AG04450 (cell line): Measurements from ENCODE around the gene GRID1. TPM values are rescaled to one million over a fixed set of nuclear protein-coding genes. Genes with fewer than 3 reads are reported as not detected.

Experiments
- CTCF ChIA-PET: fragments of 300-600, 350-600 bp; formaldehyde crosslinking; extraction: SDS; loops from one replicate; lab custom pipeline; 2022; ENCODE audit warnings: antibody characterized with exemption, inconsistent platforms; lab: Charles Lee
- POLR2A ChIA-PET: fragments of 350-600 bp; formaldehyde crosslinking; extraction: SDS; loops from one replicate; lab custom pipeline; 2021; ENCODE audit warnings: antibody characterized with exemption, inconsistent platforms; lab: Yijun Ruan, JAX
- DNase-seq: peaks from one replicate; pipeline ENCODE4 v3.0.0-alpha.2; 2011; ENCODE audit warnings: low read depth, low spot score
- H3K27ac ChIP-seq: one replicate; pipeline ENCODE4 v1.5.1; 2012; ENCODE audit warnings: low read depth, low read length, control low read depth
- H3K27me3 ChIP-seq: one replicate; pipeline ENCODE4 v1.6.0; 2012; ENCODE audit warnings: low read length; ENCODE audit not compliant: control insufficient read depth, insufficient read depth
- H3K4me3 ChIP-seq: 2 replicates; pipeline ENCODE4 v1.5.1; 2011; ENCODE audit warnings: mild to moderate bottlenecking, low read depth, low read length, control low read depth
- H3K9me3 ChIP-seq: 2 replicates; pipeline ENCODE4 v1.5.1; 2012; ENCODE audit warnings: low read length; ENCODE audit not compliant: control insufficient read depth, insufficient read depth
- polyA plus RNA-seq: library from polyadenylated mRNA; depleted of rRNA; stranded (reverse); fragments of >200 nt; gene quantifications from 2 replicates; pipeline ENCODE4 v1.2.3, GENCODE V29; 2011
- TF ChIP-seq, protein P1 (sequence below): IDR thresholded peaks from 2 replicates; pipeline ENCODE4 v1.5.1; 2011; ENCODE audit warnings: low read depth, low read length, control low read depth, inconsistent platforms

GRID1 gene
- polyA plus RNA-seq, 1 experiment, result not detected

DNA sequence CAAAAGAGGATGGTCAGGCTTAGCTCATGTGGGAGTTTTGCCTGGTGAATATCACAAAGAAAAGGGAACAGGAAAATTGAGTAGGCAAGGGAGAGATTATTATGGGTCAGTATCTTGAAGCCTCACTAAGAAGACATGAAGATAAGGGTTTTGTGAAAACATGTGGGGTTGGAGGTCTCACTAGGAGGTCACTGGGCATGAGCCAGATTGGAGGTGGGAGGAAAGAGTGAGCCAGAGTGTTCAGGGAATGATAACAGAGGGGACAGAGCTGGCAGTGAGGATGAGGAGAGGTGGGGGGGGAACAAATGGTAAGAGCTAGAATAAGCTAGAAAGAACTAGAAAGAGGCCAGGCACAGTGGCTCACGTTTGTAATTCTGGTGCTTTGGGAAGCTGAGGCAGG lies 374.3 kb downstream of the GRID1 start:
- peaks cover 17% of the 10 kb centered on the region; the same call in 1 of the 2 replicates for H3K9me3 ChIP-seq
- ChIA-PET POLR2A (no interaction called here), CTCF (no interaction called here)
- TF ChIP-seq, protein P1, sequence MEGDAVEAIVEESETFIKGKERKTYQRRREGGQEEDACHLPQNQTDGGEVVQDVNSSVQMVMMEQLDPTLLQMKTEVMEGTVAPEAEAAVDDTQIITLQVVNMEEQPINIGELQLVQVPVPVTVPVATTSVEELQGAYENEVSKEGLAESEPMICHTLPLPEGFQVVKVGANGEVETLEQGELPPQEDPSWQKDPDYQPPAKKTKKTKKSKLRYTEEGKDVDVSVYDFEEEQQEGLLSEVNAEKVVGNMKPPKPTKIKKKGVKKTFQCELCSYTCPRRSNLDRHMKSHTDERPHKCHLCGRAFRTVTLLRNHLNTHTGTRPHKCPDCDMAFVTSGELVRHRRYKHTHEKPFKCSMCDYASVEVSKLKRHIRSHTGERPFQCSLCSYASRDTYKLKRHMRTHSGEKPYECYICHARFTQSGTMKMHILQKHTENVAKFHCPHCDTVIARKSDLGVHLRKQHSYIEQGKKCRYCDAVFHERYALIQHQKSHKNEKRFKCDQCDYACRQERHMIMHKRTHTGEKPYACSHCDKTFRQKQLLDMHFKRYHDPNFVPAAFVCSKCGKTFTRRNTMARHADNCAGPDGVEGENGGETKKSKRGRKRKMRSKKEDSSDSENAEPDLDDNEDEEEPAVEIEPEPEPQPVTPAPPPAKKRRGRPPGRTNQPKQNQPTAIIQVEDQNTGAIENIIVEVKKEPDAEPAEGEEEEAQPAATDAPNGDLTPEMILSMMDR, result no peak
- H3K27me3 ChIP-seq, result no peaks in the 10 kb centered on the region
- H3K4me3 ChIP-seq, result no peak overlapping the region
- DNase-seq, result no peak
- H3K27ac ChIP-seq, result no peak overlapping the region

DNA sequence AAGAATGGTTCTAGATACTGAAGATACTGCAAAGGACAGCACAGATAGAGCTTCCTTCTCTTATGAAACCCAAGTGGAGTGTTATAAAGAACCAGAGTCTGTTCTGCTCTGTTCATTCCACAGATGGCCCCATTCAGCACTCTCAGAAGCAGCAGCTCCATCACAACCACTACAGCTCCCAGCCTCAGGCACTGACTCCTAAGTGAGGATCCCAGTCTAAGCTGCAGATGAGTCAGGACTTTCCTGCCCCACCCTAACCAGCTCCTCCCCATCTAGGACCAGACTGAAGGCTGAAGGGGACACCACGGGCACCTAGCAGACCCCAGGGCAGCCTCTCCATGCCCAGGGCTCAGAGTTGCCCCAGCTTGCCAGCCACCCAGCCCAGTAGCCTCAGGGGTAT lies 379.8 kb downstream of the GRID1 start:
- no peak for DNase-seq
- ChIA-PET POLR2A (no interaction called here), CTCF (no interaction called here)
- TF ChIP-seq, protein P1, result no peak
- Histone ChIP-seq H3K4me3 (no peak overlapping the region), H3K9me3 (peaks cover 47% of the 10 kb centered on the region), H3K27me3 (no peaks in the 10 kb centered on the region), H3K27ac (no peak overlapping the region)

DNA sequence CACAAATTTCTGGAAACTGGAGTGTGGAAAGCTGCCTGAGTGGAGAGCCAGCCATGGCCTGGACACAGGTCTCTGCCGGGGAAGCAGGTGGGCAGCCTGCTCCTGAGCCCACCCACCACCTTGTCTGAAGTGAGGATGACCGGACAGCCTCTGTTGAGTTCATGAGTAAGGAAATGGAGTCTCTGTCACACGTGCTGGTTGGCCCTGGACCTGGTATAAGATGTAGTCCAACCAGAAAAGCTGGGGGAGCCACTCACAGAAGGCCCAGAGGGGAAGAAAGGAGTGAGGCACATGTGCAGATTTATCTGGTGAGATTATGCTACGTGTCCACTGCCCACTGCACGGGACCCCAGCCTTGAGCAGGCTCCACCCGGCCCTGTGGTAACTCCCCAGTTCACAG lies 383.5 kb downstream of the GRID1 start:
- no peak for DNase-seq
- ChIA-PET CTCF (no interaction called here), POLR2A (no interaction called here)
- Histone ChIP-seq H3K4me3 (no peak overlapping the region), H3K9me3 (peaks cover 50% of the 10 kb centered on the region), H3K27me3 (no peaks in the 10 kb centered on the region), H3K27ac (no peak overlapping the region)
- TF ChIP-seq, protein P1, result no peak

DNA sequence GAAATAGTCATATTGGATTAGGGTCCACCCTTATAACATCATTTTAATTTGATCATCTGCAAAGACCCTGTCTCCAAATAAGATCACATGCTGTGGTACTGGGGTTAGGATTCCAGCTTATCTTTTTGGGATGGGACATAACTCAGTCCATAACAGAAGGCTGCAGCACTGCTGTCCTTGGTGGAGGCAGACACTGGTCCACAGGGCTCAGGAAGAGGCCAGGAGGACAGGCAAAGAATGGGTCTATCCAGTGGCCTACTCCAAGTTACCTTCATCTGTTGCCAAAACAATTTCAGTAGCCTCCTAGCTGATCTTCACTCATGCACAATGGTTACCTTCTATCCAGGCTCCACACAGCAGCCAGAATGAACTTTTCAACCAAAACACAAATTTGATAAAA lies 387.0 kb downstream of the GRID1 start:
- H3K27ac ChIP-seq, result no peak overlapping the region
- DNase-seq, result no peak
- TF ChIP-seq, protein P1, result no peak
- H3K9me3 ChIP-seq, result peaks cover 52% of the 10 kb centered on the region
- CTCF ChIA-PET, result no interaction called here
- POLR2A ChIA-PET, result no interaction called here
- no peak overlapping the region for H3K4me3 ChIP-seq
- no peaks in the 10 kb centered on the region for H3K27me3 ChIP-seq

DNA sequence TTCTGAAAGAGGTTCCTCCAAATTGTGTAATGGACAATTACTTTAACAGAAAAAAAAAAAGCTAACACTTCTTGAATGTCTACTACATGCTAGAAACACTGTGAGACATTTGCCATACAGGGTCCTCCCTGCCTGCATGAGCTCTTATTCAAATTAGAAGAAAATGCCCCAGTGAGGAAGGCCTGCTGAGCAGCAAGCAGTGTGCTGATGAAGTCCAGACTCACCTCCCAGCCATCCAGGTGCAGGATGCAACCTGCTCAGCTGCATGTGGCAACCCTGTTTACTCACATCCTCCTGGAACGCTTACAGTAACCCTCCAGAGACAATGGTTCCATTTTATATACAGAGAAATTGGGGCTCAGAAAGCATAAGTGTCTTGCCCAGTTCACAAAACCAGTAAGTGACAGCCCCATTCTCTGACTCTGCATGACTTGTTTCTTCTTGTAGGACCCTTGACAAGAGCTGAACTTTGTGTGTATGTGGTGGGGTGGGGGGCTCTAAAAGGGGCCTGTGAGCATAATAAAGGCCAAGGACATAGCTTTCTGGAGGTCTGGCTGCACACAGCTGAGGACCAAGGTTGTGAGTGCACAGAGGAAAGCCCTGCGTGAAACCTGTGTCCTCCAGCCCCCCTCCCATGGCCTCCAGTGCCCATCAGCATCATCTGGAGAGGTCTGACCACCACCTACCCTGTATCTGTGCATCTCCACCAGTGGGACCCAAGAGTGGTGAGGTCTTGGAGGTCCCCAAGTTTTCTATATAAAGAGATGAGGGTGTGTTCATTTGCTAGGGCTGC lies 387.8 kb downstream of the GRID1 start:
- H3K9me3 ChIP-seq, result peaks cover 43% of the 10 kb centered on the region
- TF ChIP-seq, protein P1, result no peak
- ChIA-PET CTCF (no interaction called here), POLR2A (no interaction called here)
- H3K4me3 ChIP-seq, result no peak overlapping the region
- DNase-seq, result no peak
- no peak overlapping the region for H3K27ac ChIP-seq
- no peaks in the 10 kb centered on the region for H3K27me3 ChIP-seq
